A549 treated with AZD2906 at 1 μM for 4 hours (cell line): ENCODE results near the gene SIRT5. TPM values are rescaled to one million over a fixed set of nuclear protein-coding genes. Genes with fewer than 3 reads are reported as not detected.

ENCODE experiments used
- total RNA-seq: library from RNA; stranded (reverse); fragments of 200-300 nt; extraction: Qiagen RNA extraction; gene quantifications from 5 replicates; pipeline ENCODE4 v1.2.3, GENCODE V29; 2022

The SIRT5 gene
- 3.3 to 4.9 TPM (median 3.6 TPM) in 5 replicates for total RNA-seq

DNA sequence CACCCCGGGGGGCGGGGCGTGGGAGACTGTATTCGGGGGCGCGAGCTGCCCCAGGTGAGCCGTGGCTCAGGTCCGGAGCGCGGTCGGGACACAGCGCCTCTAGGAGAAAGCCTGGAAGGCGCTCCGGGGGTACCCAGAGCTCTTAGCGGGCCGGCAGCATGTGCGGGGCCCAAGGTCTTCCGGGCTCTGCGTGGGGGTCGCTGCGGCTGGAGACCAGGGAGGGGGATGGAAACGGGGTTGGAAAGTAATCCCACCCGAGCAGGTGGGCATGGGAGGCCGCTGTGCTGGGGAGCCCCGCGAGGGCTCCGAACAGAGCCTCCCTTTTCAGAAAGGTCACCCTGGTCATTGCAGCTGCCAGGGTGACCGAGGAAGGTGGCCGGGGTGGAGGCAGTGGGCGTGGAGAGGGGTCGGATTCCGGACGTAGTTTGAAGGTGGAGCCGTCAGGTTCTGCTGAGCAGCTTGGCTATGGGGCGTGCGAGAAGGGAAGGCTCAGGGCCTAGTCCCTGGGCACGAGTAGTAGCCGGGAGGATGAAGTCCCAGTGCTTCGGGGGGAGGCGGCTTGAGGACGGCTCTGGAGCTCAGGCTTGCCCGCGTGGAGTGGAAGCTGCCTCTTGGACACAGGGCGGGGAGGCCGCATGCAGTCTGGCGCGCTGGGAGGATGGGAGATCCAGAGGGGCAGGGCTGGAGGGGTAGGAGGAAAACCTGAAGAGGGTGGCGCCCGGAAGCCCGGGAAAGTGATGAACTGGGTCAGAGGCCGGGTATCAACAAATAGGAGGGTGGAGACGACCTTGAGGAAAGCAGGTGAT lies at the start of gene SIRT5:
Gene SIRT5 (plus strand): TSS at position 31 of the 806 bp plus-strand sequence. CDS start 9,510 bp downstream, outside the sequence.

DNA sequence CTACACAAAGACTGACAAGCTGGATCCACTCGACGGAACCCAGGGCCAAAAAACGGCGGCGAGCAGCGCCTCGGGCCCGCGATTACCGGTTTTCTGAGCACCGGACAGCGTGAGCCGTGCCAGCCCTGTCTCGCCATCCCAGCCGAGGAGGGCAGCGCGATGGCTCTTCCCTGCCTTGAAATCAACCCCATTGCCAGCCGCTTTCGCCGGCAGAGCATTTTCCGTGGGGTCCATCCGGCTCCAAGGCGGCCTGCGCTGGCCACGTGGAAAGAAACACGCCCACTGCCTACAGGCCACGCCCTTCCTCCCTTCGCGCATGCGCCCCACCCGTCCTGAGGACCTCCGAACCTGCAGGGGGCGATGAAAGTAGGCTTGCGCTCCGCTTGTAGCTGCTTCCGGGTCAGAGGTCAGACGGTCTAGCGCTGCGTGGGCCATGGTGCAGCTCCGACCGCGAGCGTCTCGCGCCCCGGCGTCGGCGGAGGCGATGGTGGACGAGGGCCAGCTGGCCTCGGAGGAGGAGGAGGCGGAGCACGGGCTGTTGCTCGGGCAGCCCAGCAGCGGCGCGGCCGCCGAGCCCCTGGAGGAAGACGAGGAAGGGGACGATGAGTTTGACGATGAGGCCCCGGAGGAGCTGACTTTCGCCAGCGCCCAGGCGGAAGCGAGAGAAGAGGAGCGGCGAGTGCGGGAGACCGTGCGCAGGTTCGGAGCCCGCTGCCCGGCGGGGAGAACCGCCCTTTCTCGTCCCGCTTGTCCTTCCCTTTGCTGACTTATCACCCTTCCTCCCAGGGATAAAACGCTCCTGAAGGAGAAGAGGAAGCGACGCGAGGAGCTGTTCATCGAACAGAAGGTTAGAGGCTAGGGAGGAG lies 40.8 kb downstream of the SIRT5 start, which contains the start of gene NOL7:
Gene NOL7 (plus strand): TSS at position 410 of the 866 bp plus-strand sequence. CDS start 24 bp downstream, at position 434.

Other genes with a start within 250 kb of the SIRT5 start
- 23.1 to 26.5 TPM (median 24.1 TPM) in 5 replicates for gene TBC1D7, start 246.1 kb upstream of the SIRT5 start, total RNA-seq
- 1.1 to 1.5 TPM (median 1.4 TPM) in 5 replicates for gene GFOD1, start 87.0 kb upstream of the SIRT5 start, total RNA-seq
- 66.4 to 71.2 TPM (median 69.3 TPM) in 5 replicates for gene NOL7, start 40.7 kb downstream of the SIRT5 start, total RNA-seq
- gene RANBP9, start 137.2 kb downstream of the SIRT5 start, total RNA-seq, result 10.9 to 14.6 TPM (median 12.6 TPM) in 5 replicates
- 9.0 to 15.2 TPM (median 13.4 TPM) in 5 replicates for gene MCUR1, start 240.0 kb downstream of the SIRT5 start, total RNA-seq